GM19324 (cell line): ENCODE results near the gene OGDH.

Source experiments
- ATAC-seq: cut with Tn5 transposase; IDR thresholded peaks from one replicate; pipeline ENCODE4 v1.9.1; 2021; ENCODE audit warnings: mild to moderate bottlenecking, moderate library complexity; ENCODE audit not compliant: unreplicated experiment, low FRiP score

OGDH gene

GRCh38 chr7:44755698-44756627 is 149.5 kb downstream of the OGDH start:
- no peak for ATAC-seq

GRCh38 chr7:44756904-44757303 is 150.5 kb downstream of the OGDH start:
- no peak for ATAC-seq

GRCh38 chr7:44757311-44757710 is 150.9 kb downstream of the OGDH start:
- no peak for ATAC-seq

GRCh38 chr7:44757739-44758138 is 151.3 kb downstream of the OGDH start:
- no peak for ATAC-seq
